ENCODE data around the gene HS3ST1.

DNA sequence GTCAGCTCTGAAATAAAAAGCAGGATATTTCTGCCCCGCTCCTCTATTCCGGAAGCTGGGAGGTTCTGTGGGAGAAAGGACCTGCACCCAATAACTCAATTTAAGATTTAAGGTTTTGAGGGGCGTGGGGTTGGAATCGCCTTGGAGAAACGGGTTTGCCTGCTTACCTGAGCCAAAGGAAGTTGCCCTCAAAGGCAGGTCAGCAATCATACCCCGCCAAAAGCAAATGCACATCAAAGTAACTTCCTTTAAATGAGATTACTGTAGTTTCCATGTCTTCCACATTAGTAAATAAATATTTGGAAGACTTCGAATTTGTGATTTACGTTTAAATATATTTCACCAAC is 978 bp upstream of the HS3ST1 start:
- TF ChIP-seq TEAD4 (IDR thresholded peaks at IDR 0.05) = no peak
- TF ChIP-seq EP300 (IDR thresholded peaks at IDR 0.05; ENCODE audit: borderline replicate concordance) = no peak
- no peak for TF ChIP-seq USF1 (IDR thresholded peaks at IDR 0.05)
- no peak for TF ChIP-seq REST (IDR thresholded peaks at IDR 0.05; ENCODE audit: low read depth)
- TF ChIP-seq RAD21 (IDR thresholded peaks at IDR 0.05; ENCODE audit: low read depth) = no peak
- TF ChIP-seq CEBPB (IDR thresholded peaks at IDR 0.05) = no peak
- TF ChIP-seq NFIC (IDR thresholded peaks at IDR 0.05) = no peak
- TF ChIP-seq CREB1 (IDR thresholded peaks at IDR 0.05; ENCODE audit: low read depth) = no peak
- no peak for TF ChIP-seq YY1 (IDR thresholded peaks at IDR 0.05; ENCODE audit: low read depth)

Measured in Ishikawa (cell line).